HG03558 (cell line): ENCODE measurements around the gene ZNF765.
"Not testable (repeated sequence)": the region's sequence is repeated elsewhere in the genome, so short reads cannot be mapped to it uniquely, and the experiment has no call there.

Source experiments
- ATAC-seq: cut with Tn5 transposase; IDR thresholded peaks from one replicate; pipeline ENCODE4 v1.9.1; 2021; ENCODE audit warnings: moderate number of reproducible peaks; ENCODE audit not compliant: unreplicated experiment; ENCODE audit errors: extremely low read depth

The ZNF765 gene

GRCh38 chr19:53420520-53421315 is 25.8 kb downstream of the ZNF765 start:
- ATAC-seq: not testable (repeated sequence)

- no peak for ATAC-seq
These were observed 27.6 kb downstream of the ZNF765 start for GRCh38 chr19:53422551-53422950.

DNA sequence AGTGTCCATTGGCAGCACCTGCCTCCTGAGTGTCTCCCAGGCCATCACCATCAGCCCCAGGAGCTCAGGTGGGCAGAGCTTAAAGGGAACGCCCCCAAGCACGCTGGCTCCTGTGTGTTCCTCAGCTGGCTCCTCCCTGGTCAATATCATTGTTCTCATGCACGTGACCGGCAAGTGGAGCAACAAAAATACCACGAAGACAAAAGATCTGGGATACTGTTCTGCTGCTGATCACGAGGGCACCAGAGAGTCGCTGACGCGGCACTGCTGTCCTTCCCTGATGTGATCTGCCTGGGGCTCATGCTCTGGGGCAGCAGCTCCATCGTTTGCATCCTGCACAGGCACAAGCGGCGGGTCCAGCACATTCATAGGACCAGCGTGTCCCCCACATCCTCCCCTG is 28.1 kb downstream of the ZNF765 start:
- not testable (repeated sequence) for ATAC-seq

GRCh38 chr19:53423680-53424079 is 28.7 kb downstream of the ZNF765 start:
- not testable (repeated sequence) for ATAC-seq

DNA sequence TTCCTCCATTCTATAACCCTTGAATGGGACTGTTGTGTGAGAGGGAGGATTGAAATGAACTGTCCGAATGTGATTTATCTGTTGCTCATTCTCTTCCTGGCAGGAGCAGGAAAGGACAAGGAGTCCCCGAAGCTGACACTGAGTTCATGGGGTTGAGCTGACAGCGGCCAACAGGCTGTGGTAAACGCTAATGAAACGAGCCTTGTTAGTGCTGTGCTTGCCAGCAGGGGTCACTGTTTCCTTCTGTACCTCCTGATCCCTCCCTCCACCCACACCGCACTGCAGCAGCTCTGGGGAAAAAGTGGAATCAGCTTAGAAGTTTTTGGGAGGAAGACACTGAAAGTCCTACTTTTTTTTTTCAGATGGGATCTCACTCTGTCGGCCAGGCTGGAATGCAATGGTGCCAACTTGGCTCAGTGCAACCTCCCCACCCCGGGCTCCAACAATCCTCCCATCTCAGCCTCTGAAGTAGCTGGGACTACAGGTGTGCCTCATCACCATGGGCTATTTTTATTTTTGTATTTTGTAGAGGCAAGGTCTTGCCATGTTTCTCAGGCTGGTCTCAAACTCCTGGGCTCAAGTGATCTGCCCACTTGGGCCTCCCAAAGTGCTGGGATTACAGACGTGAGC is 30.1 kb downstream of the ZNF765 start:
- ATAC-seq: no peak

GRCh38 chr19:53431399-53432087 is 36.6 kb downstream of the ZNF765 start, which contains the start of gene ZNF761:
ZNF761 (plus strand) TSS chr19:53431984; CDS start chr19:53447269, 15,285 bp downstream.
- peak; percentile 39 for ATAC-seq

- ATAC-seq: no peak
These were observed 37.2 kb downstream of the ZNF765 start for GRCh38 chr19:53432088-53432661.

GRCh38 chr19:53443809-53444208 is 48.9 kb downstream of the ZNF765 start:
- not testable (repeated sequence) for ATAC-seq

DNA sequence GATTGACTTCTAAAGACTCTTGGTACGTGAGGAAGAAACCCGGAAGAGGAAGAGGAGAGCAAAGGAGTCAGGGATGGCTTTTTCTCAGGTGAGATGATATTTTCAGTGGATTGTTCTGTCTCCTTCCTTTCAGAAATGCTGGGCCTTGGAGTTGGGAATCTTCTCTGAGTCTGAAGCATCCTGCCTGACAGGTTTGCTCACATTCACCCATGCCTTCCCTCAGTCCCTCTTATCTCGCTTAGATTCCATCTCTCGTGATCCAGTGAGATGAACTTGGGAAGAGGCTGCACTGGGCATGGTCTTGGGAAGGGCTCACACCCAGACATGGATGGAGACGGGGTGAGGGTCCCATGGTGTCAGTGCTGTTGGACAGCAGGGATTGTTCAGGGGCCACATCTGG is 52.2 kb downstream of the ZNF765 start:
- ATAC-seq: not testable (repeated sequence)

DNA sequence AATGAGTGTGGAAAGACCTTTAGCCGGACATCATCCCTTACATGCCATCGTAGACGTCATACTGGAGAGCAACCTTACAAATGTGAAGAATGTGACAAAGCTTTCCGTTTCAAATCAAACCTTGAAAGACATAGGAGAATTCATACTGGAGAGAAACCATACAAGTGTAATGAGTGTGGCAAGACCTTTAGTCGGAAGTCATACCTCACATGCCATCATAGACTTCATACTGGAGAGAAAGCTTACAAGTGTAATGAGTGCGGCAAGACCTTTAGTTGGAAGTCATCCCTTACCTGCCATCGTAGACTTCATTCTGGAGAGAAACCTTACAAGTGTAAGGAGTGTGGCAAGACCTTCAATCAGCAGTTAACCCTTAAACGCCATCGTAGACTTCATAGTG is 60.9 kb downstream of the ZNF765 start:
- no peak for ATAC-seq

- ATAC-seq: not testable (repeated sequence)
These were observed 65.3 kb downstream of the ZNF765 start for GRCh38 chr19:53460131-53460721.

DNA sequence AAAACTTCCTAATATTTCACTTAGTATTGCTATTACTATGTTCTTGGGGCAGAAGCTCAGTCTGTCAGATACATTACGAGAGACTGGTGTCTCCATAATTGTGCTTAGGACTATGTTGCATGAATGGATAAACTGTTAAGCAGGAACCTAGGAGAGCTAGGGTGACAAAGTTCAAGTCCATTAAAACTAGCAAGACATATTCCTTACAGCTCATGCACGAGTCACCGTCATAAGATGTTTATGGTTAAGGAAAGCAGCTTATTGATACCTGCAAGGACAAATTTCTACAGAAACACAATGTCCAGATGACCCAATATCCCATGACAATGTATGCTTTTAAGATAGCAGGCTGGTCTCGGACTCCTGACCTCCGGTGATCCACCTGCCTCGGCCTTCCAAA is 66.9 kb downstream of the ZNF765 start:
- ATAC-seq: no peak

DNA sequence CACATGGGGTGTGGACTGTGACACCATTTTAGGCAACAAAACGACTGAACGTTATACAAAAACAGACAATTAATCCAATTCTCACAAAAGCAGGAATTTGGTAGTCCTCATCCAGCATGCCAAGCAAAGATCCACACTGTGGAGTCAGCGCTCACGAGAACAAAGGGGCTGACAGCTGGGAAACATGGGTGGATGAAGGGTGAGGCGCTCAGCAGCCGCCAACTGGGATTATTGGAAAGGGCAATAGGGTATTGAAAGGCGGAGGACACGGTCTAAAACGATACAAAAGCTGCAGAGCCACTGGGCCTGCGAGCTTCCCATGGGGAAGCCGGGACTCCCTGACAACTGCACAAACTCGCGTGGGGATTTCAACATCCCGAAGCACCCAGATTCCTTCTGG is 67.9 kb downstream of the ZNF765 start:
- no peak for ATAC-seq

- no peak for ATAC-seq
These were observed 68.3 kb downstream of the ZNF765 start for GRCh38 chr19:53463263-53463662.

GRCh38 chr19:53466726-53467484 is 72.0 kb downstream of the ZNF765 start:
- ATAC-seq: no peak

DNA sequence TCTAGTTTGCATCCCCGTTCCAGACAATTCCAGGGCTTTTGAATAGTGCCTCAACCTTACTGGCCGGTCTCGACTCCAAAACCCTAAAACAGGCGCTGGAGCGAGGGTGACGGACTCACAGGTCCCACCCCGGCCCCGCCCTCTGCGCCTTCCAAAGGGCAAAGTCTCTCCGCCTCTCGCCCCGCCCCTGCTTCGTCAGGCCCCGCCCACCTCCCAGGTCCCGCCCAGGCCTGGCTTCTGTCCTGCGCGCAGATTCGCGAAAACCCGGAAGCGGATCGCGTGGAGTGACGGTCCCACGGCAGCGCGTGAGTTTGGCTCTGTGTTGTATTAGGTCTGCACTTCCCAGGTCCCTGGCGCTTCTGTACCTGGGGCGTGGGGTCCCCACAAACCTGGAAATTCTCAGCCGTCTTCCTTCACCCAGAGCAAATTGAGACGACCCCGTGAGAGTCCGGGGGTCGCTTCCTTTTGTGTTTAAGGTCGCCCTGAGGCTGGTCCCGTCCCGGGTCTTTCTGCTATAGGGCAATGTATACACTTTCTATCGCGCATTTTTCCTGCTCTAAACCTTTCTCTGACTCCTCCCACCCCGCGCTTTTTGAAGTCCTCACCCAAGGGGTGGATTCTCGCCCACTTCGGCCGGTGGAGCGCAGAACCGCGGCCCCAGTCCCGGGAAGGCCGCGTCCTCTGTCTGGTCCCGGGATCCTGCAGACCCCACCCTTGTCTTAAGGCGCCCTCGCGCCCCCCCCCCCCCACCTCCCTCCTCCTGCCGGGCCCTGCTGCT is 72.7 kb downstream of the ZNF765 start, which contains the start of gene ZNF813:
Gene ZNF813, plus strand, starts transcription at position 249 of the 778 bp plus-strand sequence. CDS start 16,090 bp downstream, outside the sequence.
- no peak for ATAC-seq

- not testable (repeated sequence) for ATAC-seq
These were observed 73.7 kb downstream of the ZNF765 start for GRCh38 chr19:53468628-53469027.

GRCh38 chr19:53471916-53472315 is 77.0 kb downstream of the ZNF765 start:
- no peak for ATAC-seq

DNA sequence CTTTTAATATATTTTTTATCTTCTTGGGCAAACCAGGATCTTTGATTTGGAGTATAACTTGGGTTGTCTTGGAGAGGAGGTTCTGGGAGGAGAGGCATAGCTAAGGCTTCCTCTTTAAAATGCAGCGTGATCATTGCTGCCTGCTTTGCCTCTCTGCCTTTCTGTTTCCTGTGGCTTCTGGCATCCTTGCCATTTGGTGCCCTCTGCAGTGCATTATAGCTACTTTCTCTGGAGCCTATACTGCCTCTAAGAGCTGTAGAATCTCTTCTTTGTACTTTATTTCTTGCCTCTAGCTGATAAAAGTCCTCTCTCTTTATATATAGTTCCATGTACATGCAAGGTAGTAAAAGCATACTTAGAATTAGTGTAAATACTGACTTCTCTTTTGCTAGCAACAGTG is 79.9 kb downstream of the ZNF765 start:
- not testable (repeated sequence) for ATAC-seq
